ENCODE results near the gene TP53BP2. TPM values are rescaled to one million over a fixed set of nuclear protein-coding genes. Genes with fewer than 3 reads are reported as not detected.

The TP53BP2 gene
- polyA plus RNA-seq, 1 donor from 2014 or later: 25.2 TPM

- Histone ChIP-seq H3K36me3 (ENCODE audit: insufficient read depth, low read length) (no peaks in the 10 kb centered on the region), H3K27me3 (ENCODE audit: insufficient read depth, low read depth, low read length) (no peaks in the 10 kb centered on the region), H3K4me2 (ENCODE audit: low read length) (no peak overlapping the region), H4K20me1 (ENCODE audit: insufficient read depth) (no peaks in the 10 kb centered on the region), H3K4me3 (ENCODE audit: low read length) (no peak overlapping the region), H2AFZ (ENCODE audit: low read depth, low read length) (no peak overlapping the region), H3K9ac (ENCODE audit: low read length) (no peak overlapping the region), H3K9me2 (ENCODE audit: insufficient read depth, low read length) (no peaks in the 10 kb centered on the region), H3K9me3 (ENCODE audit: low read length) (no peaks in the 10 kb centered on the region), H3K27ac (ENCODE audit: low read length) (no peak overlapping the region), H3F3A (ENCODE audit: insufficient read depth, low read length, poor library complexity, severe bottlenecking) (no peaks in the 10 kb centered on the region), H3K79me2 (replicated peaks; ENCODE audit: insufficient read depth, low read length) (peaks cover 90% of the 10 kb centered on the region)
- no peak for TF ChIP-seq EZH2 (IDR thresholded peaks at IDR 0.05; ENCODE audit: borderline replicate concordance, insufficient read depth, low read length, poor library complexity, severe bottlenecking)
- TF ChIP-seq SMC3 (conservative IDR thresholded peaks at IDR 0.05; ENCODE audit: poor library complexity): no peak
- TF ChIP-seq MXI1 (conservative IDR thresholded peaks at IDR 0.05; ENCODE audit: poor library complexity, severe bottlenecking): no peak
- no peak for TF ChIP-seq RAD21 (conservative IDR thresholded peaks at IDR 0.05)
- TF ChIP-seq EP300 (conservative IDR thresholded peaks at IDR 0.05; ENCODE audit: poor library complexity, severe bottlenecking): no peak
- TF ChIP-seq CTCF (IDR thresholded peaks at IDR 0.05; ENCODE audit: poor library complexity, severe bottlenecking): no peak
- TF ChIP-seq REST (IDR thresholded peaks at IDR 0.05; ENCODE audit: borderline replicate concordance): no peak
- no peak for TF ChIP-seq TAF1 (IDR thresholded peaks at IDR 0.05; ENCODE audit: low read depth)
- TF ChIP-seq POLR2AphosphoS5 (IDR thresholded peaks at IDR 0.05): no peak
Measured at GRCh38 chr1:223831755-223832636, 13.8 kb downstream of the TP53BP2 start.

GRCh38 chr1:223829678-223830077 lies 16.1 kb downstream of the TP53BP2 start:
- Histone ChIP-seq H3K36me3 (ENCODE audit: insufficient read depth, low read length) (no peaks in the 10 kb centered on the region), H3K27me3 (ENCODE audit: insufficient read depth, low read depth, low read length) (no peaks in the 10 kb centered on the region), H2AFZ (ENCODE audit: low read depth, low read length) (no peak overlapping the region), H3F3A (ENCODE audit: insufficient read depth, low read length, poor library complexity, severe bottlenecking) (no peaks in the 10 kb centered on the region), H4K20me1 (ENCODE audit: insufficient read depth) (no peaks in the 10 kb centered on the region), H3K9me2 (ENCODE audit: insufficient read depth, low read length) (no peaks in the 10 kb centered on the region), H3K27ac (ENCODE audit: low read length) (no peak overlapping the region), H3K79me2 (replicated peaks; ENCODE audit: insufficient read depth, low read length) (peaks cover 89% of the 10 kb centered on the region), H3K4me3 (ENCODE audit: low read length) (no peak overlapping the region), H3K4me2 (ENCODE audit: low read length) (no peak overlapping the region), H3K9me3 (ENCODE audit: low read length) (no peaks in the 10 kb centered on the region), H3K9ac (ENCODE audit: low read length) (no peak overlapping the region)
- no peak for TF ChIP-seq POLR2AphosphoS5 (IDR thresholded peaks at IDR 0.05)
- no peak for TF ChIP-seq TAF1 (IDR thresholded peaks at IDR 0.05; ENCODE audit: low read depth)
- no peak for TF ChIP-seq REST (IDR thresholded peaks at IDR 0.05; ENCODE audit: borderline replicate concordance)
- TF ChIP-seq RAD21 (conservative IDR thresholded peaks at IDR 0.05): no peak
- TF ChIP-seq MXI1 (conservative IDR thresholded peaks at IDR 0.05; ENCODE audit: poor library complexity, severe bottlenecking): no peak
- TF ChIP-seq CTCF (IDR thresholded peaks at IDR 0.05; ENCODE audit: poor library complexity, severe bottlenecking): no peak
- TF ChIP-seq EP300 (conservative IDR thresholded peaks at IDR 0.05; ENCODE audit: poor library complexity, severe bottlenecking): no peak
- no peak for TF ChIP-seq SMC3 (conservative IDR thresholded peaks at IDR 0.05; ENCODE audit: poor library complexity)
- no peak for TF ChIP-seq EZH2 (IDR thresholded peaks at IDR 0.05; ENCODE audit: borderline replicate concordance, insufficient read depth, low read length, poor library complexity, severe bottlenecking)

Measured in neural cell (in vitro differentiated cells).